IMR-90 (cell line): ENCODE data around the gene OR2C3. TPM values are rescaled to one million over a fixed set of nuclear protein-coding genes. Genes with fewer than 3 reads are reported as not detected.

ENCODE experiments used
- ATAC-seq: fragments of 200-7000 bp; cut with Tn5 transposase; 2 replicates; pipeline ENCODE4 v1.9.1; 2020; ENCODE audit warnings: low read depth, mild to moderate bottlenecking, moderate library complexity
- BruUV-seq: library from RNA; stranded (reverse); fragments of 400-500 nt; replicated peaks from 2 replicates; lab custom pipeline; 2021; lab: Mats Ljungman, UMichigan
- CTCF ChIA-PET: fragments of 300-600 bp; formaldehyde crosslinking; extraction: SDS; loops from one replicate; lab custom pipeline; 2021; ENCODE audit warnings: antibody characterized with exemption; lab: Yijun Ruan, JAX
- POLR2A ChIA-PET: fragments of 300-600 bp; sonication (Branson Sonifier 250); formaldehyde crosslinking; loops from one replicate; lab custom pipeline; 2022; ENCODE audit warnings: antibody characterized with exemption; ENCODE audit not compliant: unreplicated experiment; lab: Charles Lee
- DNase-seq: peaks from one replicate; pipeline ENCODE4 v3.0.0; 2013
- H2AFZ ChIP-seq: replicated peaks from 2 replicates; pipeline ENCODE3; 2013; ENCODE audit warnings: low read length, mild to moderate bottlenecking; ENCODE audit not compliant: poor library complexity
- H2AK5ac ChIP-seq: 2 replicates; pipeline ENCODE4 v1.6.1; 2013; ENCODE audit warnings: low read depth, low read length, inconsistent platforms
- H2AK9ac ChIP-seq: replicated peaks from 2 replicates; pipeline ENCODE3; 2013; ENCODE audit warnings: mild to moderate bottlenecking, low read depth, low read length, moderate library complexity; ENCODE audit not compliant: poor library complexity
- H2BK120ac ChIP-seq: 2 replicates; pipeline ENCODE4 v1.6.1; 2013; ENCODE audit warnings: low read depth, low read length, inconsistent platforms
- H2BK15ac ChIP-seq: 3 replicates; pipeline ENCODE4 v1.6.1; 2013; ENCODE audit warnings: low read depth, low read length, inconsistent platforms
- H2BK20ac ChIP-seq: 2 replicates; pipeline ENCODE4 v1.6.1; 2013; ENCODE audit warnings: low read depth, mild to moderate bottlenecking, inconsistent platforms, low read length, moderate library complexity
- H2BK5ac ChIP-seq: 2 replicates; pipeline ENCODE4 v1.6.1; 2013; ENCODE audit warnings: mild to moderate bottlenecking, low read depth, low read length, inconsistent platforms; ENCODE audit not compliant: poor library complexity, severe bottlenecking
- H3K14ac ChIP-seq: replicated peaks from 2 replicates; pipeline ENCODE4 v1.6.1; 2013; ENCODE audit warnings: low read depth, low read length, inconsistent platforms
- H3K18ac ChIP-seq: 2 replicates; pipeline ENCODE4 v1.6.1; 2013; ENCODE audit warnings: low read depth, low read length, control low read depth
- H3K23ac ChIP-seq: 2 replicates; pipeline ENCODE4 v1.6.1; 2013; ENCODE audit warnings: low read depth, low read length, inconsistent platforms
- H3K27ac ChIP-seq: 2 replicates; pipeline ENCODE4 v1.5.1; 2013; ENCODE audit warnings: mild to moderate bottlenecking, control low read depth, low read length; ENCODE audit not compliant: insufficient read depth
- H3K27me3 ChIP-seq: 2 replicates; pipeline ENCODE4 v1.6.1; 2013; ENCODE audit warnings: low read length; ENCODE audit not compliant: control insufficient read depth, insufficient read depth
- H3K36me3 ChIP-seq: 2 replicates; pipeline ENCODE4 v1.6.1; 2013; ENCODE audit warnings: low read length, mixed read lengths; ENCODE audit not compliant: control insufficient read depth, insufficient read depth
- H3K4ac ChIP-seq: 2 replicates; pipeline ENCODE4 v1.6.1; 2013; ENCODE audit warnings: low read depth, low read length, inconsistent platforms
- H3K4me1 ChIP-seq: 2 replicates; pipeline ENCODE4 v1.6.1; 2013; ENCODE audit warnings: low read length, mixed read lengths; ENCODE audit not compliant: control insufficient read depth, insufficient read depth
- H3K4me2 ChIP-seq: 2 replicates; pipeline ENCODE4 v1.6.1; 2013; ENCODE audit warnings: low read depth, mild to moderate bottlenecking, control low read depth, low read length, moderate library complexity
- H3K4me3 ChIP-seq: 2 replicates; pipeline ENCODE4 v1.5.1; 2013; ENCODE audit warnings: low read depth, mild to moderate bottlenecking, control low read depth, low read length, moderate library complexity; ENCODE audit not compliant: insufficient read depth
- H3K56ac ChIP-seq: 2 replicates; pipeline ENCODE4 v1.6.1; 2013; ENCODE audit warnings: low read length, inconsistent platforms; ENCODE audit not compliant: insufficient read depth; ENCODE audit errors: extremely low read depth
- H3K79me1 ChIP-seq, 2 experiments: 2 replicates each; pipeline ENCODE4 v1.6.1; 2013; ENCODE audit warnings: low read length in 2 of 2, inconsistent platforms in 1 of 2, low read depth in 1 of 2
- H3K9ac ChIP-seq: 2 replicates; pipeline ENCODE4 v1.6.1; 2013; ENCODE audit warnings: low read depth, low read length, control low read depth
- H3K9me1 ChIP-seq: 2 replicates; pipeline ENCODE4 v1.6.1; 2013; ENCODE audit warnings: low read length, inconsistent platforms; ENCODE audit not compliant: insufficient read depth
- H3K9me3 ChIP-seq: 2 replicates; pipeline ENCODE4 v1.6.1; 2013; ENCODE audit warnings: low read length; ENCODE audit not compliant: control insufficient read depth, insufficient read depth
- H4K20me1 ChIP-seq: 2 replicates; pipeline ENCODE4 v1.6.1; 2013; ENCODE audit warnings: low read length, inconsistent platforms; ENCODE audit not compliant: insufficient read depth
- H4K5ac ChIP-seq: 2 replicates; pipeline ENCODE4 v1.6.1; 2013; ENCODE audit warnings: mild to moderate bottlenecking, low read depth, low read length, control low read depth
- H4K8ac ChIP-seq, 2 experiments: 2 replicates each; pipeline ENCODE4 v1.6.1; 2013; ENCODE audit warnings: low read depth in 2 of 2, low read length in 2 of 2, control low read depth in 1 of 2, inconsistent platforms in 1 of 2
- H4K91ac ChIP-seq: 2 replicates; pipeline ENCODE4 v1.6.1; 2013; ENCODE audit warnings: low read depth, low read length, inconsistent platforms; ENCODE audit not compliant: insufficient read depth
- BHLHE40 ChIP-seq: fragments of 150-350 bp; IDR thresholded peaks from 2 replicates; pipeline ENCODE4 v1.6.1; 2016; ENCODE audit warnings: mild to moderate bottlenecking, low read depth, low read length
- CEBPB ChIP-seq: IDR thresholded peaks from 2 replicates; pipeline ENCODE4 v1.6.1; 2012; ENCODE audit warnings: low read depth, low read length, improper control_type of control experiment
- CHD1 ChIP-seq: IDR thresholded peaks from 2 replicates; pipeline ENCODE4 v1.6.1; 2012; ENCODE audit warnings: low read depth, low read length, improper control_type of control experiment
- ELK1 ChIP-seq: fragments of 150-350 bp; IDR thresholded peaks from 2 replicates; pipeline ENCODE4 v1.6.1; 2016; ENCODE audit warnings: low read depth, mild to moderate bottlenecking, low read length, moderate library complexity, borderline replicate concordance
- MAFK ChIP-seq: IDR thresholded peaks from 2 replicates; pipeline ENCODE4 v1.6.1; 2012; ENCODE audit warnings: low read depth, low read length, improper control_type of control experiment
- MAZ ChIP-seq: IDR thresholded peaks from 2 replicates; pipeline ENCODE4 v1.6.1; 2012; ENCODE audit warnings: low read depth, mild to moderate bottlenecking, low read length, improper control_type of control experiment, moderate library complexity, borderline replicate concordance
- MXI1 ChIP-seq: IDR thresholded peaks from 2 replicates; pipeline ENCODE4 v1.6.1; 2012; ENCODE audit warnings: low read depth, mild to moderate bottlenecking, low read length, moderate library complexity, borderline replicate concordance
- NFE2L2 ChIP-seq: fragments of 150-350 bp; IDR thresholded peaks from 2 replicates; pipeline ENCODE4 v1.6.1; 2016; ENCODE audit warnings: low read depth, mild to moderate bottlenecking, low read length
- POLR2A ChIP-seq: IDR thresholded peaks from 2 replicates; pipeline ENCODE4 v1.6.1; 2012; ENCODE audit warnings: mild to moderate bottlenecking, low read depth, low read length
- RCOR1 ChIP-seq: IDR thresholded peaks from 2 replicates; pipeline ENCODE4 v1.6.1; 2012; ENCODE audit warnings: mild to moderate bottlenecking, low read length, improper control_type of control experiment; ENCODE audit not compliant: insufficient replicate concordance
- SMC3 ChIP-seq: fragments of 150-350 bp; IDR thresholded peaks from 2 replicates; pipeline ENCODE4 v1.6.1; 2016; ENCODE audit warnings: low read depth, mild to moderate bottlenecking, antibody characterized with exemption, low read length, moderate library complexity
- USF2 ChIP-seq: fragments of 150-350 bp; IDR thresholded peaks from 2 replicates; pipeline ENCODE4 v1.6.1; 2017; ENCODE audit warnings: mild to moderate bottlenecking, antibody characterized with exemption, low read length, low read depth
- WGBS, 2 experiments: methylation state at CpG; one replicate each; pipeline versions ENCODE4 v1.1.5 to v1.1.7; 2013; ENCODE audit warnings: missing lambda C conversion rate in 2 of 2; ENCODE audit not compliant: insufficient read length in 1 of 2; ENCODE audit errors: extremely low coverage in 2 of 2; 5-methylcytosine and 5-hydroxymethylcytosine counted together
- dilution Hi-C: fragments of 300-500 bp; cut with HindIII; formaldehyde crosslinking; loops from one replicate; pipeline ENCODE4 v1.14.3; 2018; ENCODE audit warnings: low sequenced_read_pairs; ENCODE audit not compliant: unreplicated experiment
- in situ Hi-C: fragments of 300-500 bp; cut with MboI; formaldehyde crosslinking; loops from 3 replicates; pipeline ENCODE4 v1.14.3; 2019; ENCODE audit warnings: low sequenced_read_pairs, inconsistent platforms, mixed read lengths
- intact Hi-C: fragments of 100-400 bp; cut with micrococcal nuclease; formaldehyde crosslinking; loops from 2 replicates; pipeline ENCODE4 v1.10.0; 2022
- polyA plus RNA-seq, 3 experiments: library from polyadenylated mRNA; depleted of rRNA; stranded (reverse); fragments of >200 nt; gene quantifications; 2 replicates each; pipeline ENCODE4 v1.2.3, GENCODE V29; 2012; ENCODE audit warnings: low replicate concordance in 1 of 3
- total RNA-seq: library from RNA; depleted of rRNA; stranded (reverse); fragments of >200 nt; gene quantifications from 2 replicates; pipeline ENCODE4 v1.2.3, GENCODE V29; 2012

Gene OR2C3
- total and polyA plus RNA-seq, 2 of the 4 experiments (the other 2 are of a cell fraction), result not detected

GRCh38 chr1:247540581-247540980, 4.3 kb upstream of the OR2C3 start:
- BruUV-seq, result no TSS peak
- no peaks in the 10 kb centered on the region for H3K4me1 ChIP-seq
- H4K5ac ChIP-seq, result no peak overlapping the region
- H3K4me2 ChIP-seq, result no peak overlapping the region
- in situ Hi-C loops, result no loop called here
- H3K27ac ChIP-seq, result no peak overlapping the region
- H3K14ac ChIP-seq, result no peak overlapping the region
- no peak overlapping the region for H3K4ac ChIP-seq
- ChIA-PET POLR2A (no interaction called here), CTCF (no interaction called here)
- no peak overlapping the region for H2BK15ac ChIP-seq
- H3K9me3 ChIP-seq, result peaks cover 6% of the 10 kb centered on the region
- TF ChIP-seq ELK1, result no peak
- TF ChIP-seq NFE2L2, result no peak
- TF ChIP-seq MAFK, result no peak
- TF ChIP-seq MAZ, result no peak
- no peak for TF ChIP-seq USF2
- no peak for TF ChIP-seq CHD1
- TF ChIP-seq BHLHE40, result no peak
- no peak for TF ChIP-seq RCOR1
- no peak for TF ChIP-seq CEBPB
- no peak for TF ChIP-seq POLR2A
- TF ChIP-seq SMC3, result no peak
- TF ChIP-seq MXI1, result no peak
- no peak overlapping the region for H2BK20ac ChIP-seq
- no peak overlapping the region for H4K91ac ChIP-seq
- no peak overlapping the region for H2AK5ac ChIP-seq
- dilution Hi-C loops, result no loop called here
- no peak overlapping the region for H2AK9ac ChIP-seq
- intact Hi-C loops, result no loop called here
- no peaks in the 10 kb centered on the region for H3K27me3 ChIP-seq
- H3K4me3 ChIP-seq, result no peak overlapping the region
- no peak overlapping the region for H2AFZ ChIP-seq
- no peak overlapping the region for H3K9ac ChIP-seq
- H3K79me1 ChIP-seq, result no peaks in the 10 kb centered on the region
- H2BK120ac ChIP-seq, result no peak overlapping the region
- ATAC-seq, result no peak
- H4K20me1 ChIP-seq, result no peaks in the 10 kb centered on the region
- no peak overlapping the region for H4K8ac ChIP-seq
- no peak overlapping the region for H3K23ac ChIP-seq
- H3K18ac ChIP-seq, result no peak overlapping the region
- no peak for DNase-seq
- no peak overlapping the region for H3K56ac ChIP-seq
- 0% methylated on average over 2 of the region's 7 CpGs; no CpG with 5 or more reads in 1 of the 2 experiments for WGBS, 2 experiments
- no peak overlapping the region for H2BK5ac ChIP-seq
- H3K36me3 ChIP-seq, result no peaks in the 10 kb centered on the region
- no peaks in the 10 kb centered on the region for H3K9me1 ChIP-seq
